Spleen (tissue), 11 donors: ENCODE data around the gene SPI1. TPM values are rescaled to one million over a fixed set of nuclear protein-coding genes. Genes with fewer than 3 reads are reported as not detected.

ENCODE experiments used
- DNase-seq: peaks from one replicate; pipeline ENCODE4 v3.0.0-alpha.2; 2020
- H3K27ac ChIP-seq, 8 donors: fragments of 200-600 bp; sonication (generic) in 7 of 8; 1 replicate in 4 of 8; 2 replicates in 4 of 8; pipeline versions ENCODE4 v1.5.0 to v1.8.0; 2016 to 2021; ENCODE audit warnings: inconsistent platforms in 4 of 8, mild to moderate bottlenecking in 4 of 8, moderate library complexity in 1 of 8
- H3K27me3 ChIP-seq, 7 donors: fragments of 200-600 bp; sonication (generic) in 6 of 7; replicated peaks in 1 of 7; 1 replicate in 4 of 7; 2 replicates in 3 of 7; pipeline versions ENCODE4 v1.5.0 to v1.8.0; 2016 to 2021; ENCODE audit warnings: inconsistent platforms in 3 of 7, mild to moderate bottlenecking in 1 of 7
- H3K36me3 ChIP-seq, 6 donors: fragments of 200-600 bp; sonication (generic) in 5 of 6; 1 replicate in 4 of 6; 2 replicates in 2 of 6; pipeline versions ENCODE4 v1.5.0 to v1.8.0; 2016 to 2021; ENCODE audit warnings: inconsistent platforms in 2 of 6
- H3K4me1 ChIP-seq, 6 donors: fragments of 200-600 bp; sonication (generic) in 5 of 6; 1 replicate in 3 of 6; 2 replicates in 3 of 6; pipeline versions ENCODE4 v1.5.0 to v1.8.0; 2016 to 2021; ENCODE audit warnings: inconsistent platforms in 3 of 6
- H3K4me3 ChIP-seq, 8 donors: fragments of 200-600 bp; sonication (generic) in 7 of 8; 1 replicate in 4 of 8; 2 replicates in 4 of 8; pipeline versions ENCODE4 v1.5.0 to v1.8.0; 2016 to 2021; ENCODE audit warnings: inconsistent platforms in 4 of 8, mild to moderate bottlenecking in 4 of 8, moderate library complexity in 2 of 8
- H3K9me3 ChIP-seq, 8 donors: fragments of 200-600 bp; sonication (generic) in 7 of 8; 1 replicate in 4 of 8; 2 replicates in 4 of 8; pipeline versions ENCODE4 v1.5.0 to v1.8.0; 2016 to 2021; ENCODE audit warnings: inconsistent platforms in 4 of 8
- CTCF ChIP-seq, 11 experiments: fragments of 200-600 bp in 7 of 11; fragments of 450-650 bp in 4 of 11; sonication (generic) in 4 of 11; IDR thresholded peaks in 8 of 11; conservative IDR thresholded peaks in 3 of 11; 1 replicate in 7 of 11; 2 replicates in 4 of 11; pipeline versions ENCODE4 v1.4.0 to v1.8.0; 2016 to 2021; ENCODE audit warnings: antibody characterized with exemption in 11 of 11, inconsistent platforms in 4 of 11, mild to moderate bottlenecking in 1 of 11
- POLR2A ChIP-seq, 3 donors: fragments of 450-650 bp; IDR thresholded peaks; one replicate each; pipeline ENCODE4 v1.5.1; 2017; ENCODE audit warnings: antibody characterized with exemption in 3 of 3, mild to moderate bottlenecking in 1 of 3
- POLR2AphosphoS5 ChIP-seq, 3 donors: sonication (generic); formaldehyde crosslinking; IDR thresholded peaks; one replicate each; pipeline ENCODE4 v1.5.1; 2017; ENCODE audit warnings: antibody characterized with exemption in 3 of 3
- WGBS, 5 donors: extraction: QIAGEN DNeasy Blood & Tissue Kit in 3 of 5; methylation state at CpG; one replicate each; pipeline versions ENCODE4 v1.1.5 to v1.1.7; 2013 to 2018; 5-methylcytosine and 5-hydroxymethylcytosine counted together
- intact Hi-C: fragments of 100-400 bp; cut with DNase I; formaldehyde crosslinking; loops from one replicate; pipeline ENCODE4 v1.15.0; 2023; ENCODE audit warnings: low total_unique reads
- polyA plus RNA-seq, 3 donors: library from polyadenylated mRNA; stranded (reverse); fragments of 200-250 nt; gene quantifications; one replicate each; pipeline ENCODE4 v1.2.1, GENCODE V29; 2013
- total RNA-seq, 7 donors: library from RNA; depleted of rRNA in 3 of 7; stranded (reverse); fragments of >200 nt in 3 of 7; fragmentation: NEBNext Ultra II Directional in 4 of 7; extraction: Animal tissue kit (Norgen Biotek cat#: 25700) in 4 of 7; gene quantifications; one replicate each; pipeline versions ENCODE4 v1.1.0 to v1.2.1, GENCODE V29; 2016 to 2021
- donor health status: healthy with polysubstance abuse.
- donor health status: DM: no; HTN: no; CAD: no; lungs with moderate emphysema.
- donor health status: DM: no; HTN: no; CAD: no.
- donor health status: Bipolar disorder and iron deficiency.
- donor health status: healthy.
- donor health status: DM: no; HTN: no; CAD: no.
- donor health status: DM: yes; HTN: yes; CAD: no.

The SPI1 gene
- total and polyA plus RNA-seq, 10 donors = 84.2 to 366 (median 168) TPM

- intact Hi-C loops = no loop called here
- DNase-seq = peak; percentile 66
- Histone ChIP-seq H3K4me3 (no peak overlapping the region), H3K27ac (peak overlapping the region in 3 of 8 donors; percentile 14 to 70 (median 56)), H3K9me3 (no peaks in the 10 kb centered on the region), H3K36me3 (peaks cover 0 to 89% (median 13%) of the 10 kb centered on the region in 6 donors), H3K27me3 (no peaks in the 10 kb centered on the region), H3K4me1 (peaks cover 0 to 69% (median 34%) of the 10 kb centered on the region in 6 donors)
- TF ChIP-seq POLR2A (IDR thresholded peaks at IDR 0.05) (no peak), POLR2AphosphoS5 (IDR thresholded peaks at IDR 0.05) (no peak), CTCF (IDR thresholded peaks at IDR 0.05 in 8 of 11, conservative IDR thresholded peaks at IDR 0.05 in 3 of 11) (no peak)
- 85 to 94% (median 90%) methylated on average over 15 of the region's 15 CpGs for whole genome bisulfite sequencing, 5 donors
Measured at GRCh38 chr11:47360341-47360740, 18.0 kb downstream of the SPI1 start.

GRCh38 chr11:47359586-47359985 lies 18.8 kb downstream of the SPI1 start:
- Histone ChIP-seq H3K27ac (peak overlapping the region in 3 of 8 donors; percentile 14 to 70 (median 56)), H3K4me3 (peak overlapping the region in 2 of 8 donors; percentile 2 to 32), H3K4me1 (peaks cover 0 to 65% (median 32%) of the 10 kb centered on the region in 6 donors), H3K9me3 (no peaks in the 10 kb centered on the region), H3K36me3 (peaks cover 0 to 89% (median 17%) of the 10 kb centered on the region in 6 donors), H3K27me3 (no peaks in the 10 kb centered on the region)
- intact Hi-C loops = no loop called here
- WGBS, 5 donors = 25 to 48% (median 29%) methylated on average over 17 of the region's 17 CpGs
- peak; percentile 85 for DNase-seq
- TF ChIP-seq POLR2AphosphoS5 (IDR thresholded peaks at IDR 0.05) = peak; percentile 34 to 78 (median 36)
- no peak for TF ChIP-seq POLR2A (IDR thresholded peaks at IDR 0.05)
- TF ChIP-seq CTCF (IDR thresholded peaks at IDR 0.05 in 8 of 11, conservative IDR thresholded peaks at IDR 0.05 in 3 of 11) = no peak

GRCh38 chr11:47359162-47359561 lies 19.2 kb downstream of the SPI1 start:
- intact Hi-C loops = no loop called here
- Histone ChIP-seq H3K4me3 (peak overlapping the region in 2 of 8 donors; percentile 2 to 32), H3K36me3 (peaks cover 0 to 89% (median 17%) of the 10 kb centered on the region in 6 donors), H3K27me3 (no peaks in the 10 kb centered on the region), H3K4me1 (peaks cover 0 to 62% (median 32%) of the 10 kb centered on the region in 6 donors), H3K27ac (peak overlapping the region in 3 of 8 donors; percentile 14 to 70 (median 56)), H3K9me3 (no peaks in the 10 kb centered on the region)
- DNase-seq = peak; percentile 64
- no peak for TF ChIP-seq CTCF (IDR thresholded peaks at IDR 0.05 in 8 of 11, conservative IDR thresholded peaks at IDR 0.05 in 3 of 11)
- no peak for TF ChIP-seq POLR2A (IDR thresholded peaks at IDR 0.05)
- no peak for TF ChIP-seq POLR2AphosphoS5 (IDR thresholded peaks at IDR 0.05)
- WGBS, 5 donors = 64 to 86% (median 67%) methylated on average over 7 of the region's 7 CpGs

- TF ChIP-seq POLR2A (IDR thresholded peaks at IDR 0.05) (no peak), POLR2AphosphoS5 (IDR thresholded peaks at IDR 0.05) (peak in 1 of 3 donors; percentile 64)
- WGBS, 5 donors = 81 to 92% (median 86%) methylated on average over 9 to 14 of the region's 14 CpGs
- Histone ChIP-seq H3K27me3 (no peaks in the 10 kb centered on the region), H3K36me3 (peaks cover 0 to 89% (median 17%) of the 10 kb centered on the region in 6 donors), H3K9me3 (no peaks in the 10 kb centered on the region), H3K4me1 (peaks cover 0 to 58% (median 32%) of the 10 kb centered on the region in 6 donors), H3K4me3 (no peak overlapping the region), H3K27ac (peak overlapping the region in 3 of 8 donors; percentile 14 to 70 (median 36))
- intact Hi-C loops = no loop called here
- peak; percentile 61 for DNase-seq
Measured at GRCh38 chr11:47358731-47359051, 19.7 kb downstream of the SPI1 start.
